DMS153 treated with DMSO at 0.1 percent for 48 hours (cell line): Measurements from ENCODE around the gene ACSL4.

Experiments used
- DNase-seq: peaks from one replicate; lab custom pipeline; 2025; ENCODE audit not compliant: unreplicated experiment; lab: John Stamatoyannopoulos, UW

The ACSL4 gene

GRCh38 chrX:109614951-109615350, 118.1 kb downstream of the ACSL4 start:
- DNase-seq: no peak

DNA sequence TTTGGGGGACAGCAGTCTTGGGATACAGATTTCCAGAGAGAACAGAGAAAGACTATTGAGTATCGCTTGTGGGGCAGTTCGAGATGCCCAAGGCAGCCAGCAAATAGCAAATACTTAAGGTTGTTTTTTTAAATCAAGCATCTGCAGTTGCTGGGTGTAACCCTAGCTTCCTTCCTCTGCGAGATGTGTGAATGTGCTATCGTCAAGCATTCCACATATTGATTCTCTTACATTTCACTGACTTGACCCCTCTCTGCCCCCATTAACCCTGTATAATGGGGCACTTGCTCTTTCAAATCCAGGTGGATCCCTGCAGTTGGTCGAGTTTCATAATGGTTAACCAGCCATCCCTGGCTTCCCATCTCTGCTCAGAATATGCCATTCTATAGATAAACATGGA, 131.6 kb downstream of the ACSL4 start:
- DNase-seq: no peak

GRCh38 chrX:109600237-109600651, 132.8 kb downstream of the ACSL4 start:
- no peak for DNase-seq

DNA sequence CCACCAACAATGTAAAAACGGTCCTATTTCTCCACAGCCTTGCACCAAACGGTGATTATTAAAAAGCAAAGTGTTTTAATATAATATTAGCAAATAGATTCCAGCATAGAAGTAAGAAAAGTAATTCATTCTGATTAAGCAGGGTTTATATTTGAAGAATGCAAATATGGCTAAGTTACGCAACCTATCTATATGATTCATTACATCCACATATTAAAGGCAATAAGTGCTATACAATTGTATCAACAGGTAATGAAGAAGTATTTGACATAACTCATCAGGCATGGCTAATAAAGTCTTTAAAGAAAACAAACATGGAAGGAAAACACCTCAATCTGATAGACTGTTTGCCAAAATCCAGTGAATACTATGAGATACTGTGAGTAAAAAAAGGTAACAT, 137.0 kb downstream of the ACSL4 start:
- DNase-seq: no peak
